WTC11 (cell line): ENCODE results near the gene MAP3K12. TPM values are rescaled to one million over a fixed set of nuclear protein-coding genes. Genes with fewer than 3 reads are reported as not detected.

ENCODE experiments used
- ATAC-seq: fragments of 200-7000 bp; cut with Tn5 transposase; 2 replicates; pipeline ENCODE4 v1.10.0; 2021; ENCODE audit warnings: mild to moderate bottlenecking, moderate library complexity
- CTCF ChIA-PET: fragments of 300-600 bp; sonication (Branson Sonifier 250); formaldehyde crosslinking; loops from one replicate; lab custom pipeline; 2021; ENCODE audit warnings: antibody characterized with exemption; lab: Charles Lee
- POLR2A ChIA-PET: fragments of 350-600 bp; sonication (Branson Sonifier 250); formaldehyde crosslinking; loops from one replicate; lab custom pipeline; 2021; ENCODE audit warnings: antibody characterized with exemption; lab: Charles Lee
- DNase-seq: peaks from one replicate; pipeline ENCODE4 v3.0.0; 2021; ENCODE audit warnings: low spot score
- H3K27ac Mint-ChIP-seq: 2 replicates; pipeline ENCODE4 v1.8.0; 2021; ENCODE audit warnings: mixed read lengths
- H3K27me3 Mint-ChIP-seq: 2 replicates; pipeline ENCODE4 v1.8.0; 2021; ENCODE audit warnings: low read depth, mild to moderate bottlenecking, moderate library complexity, mixed read lengths
- H3K36me3 Mint-ChIP-seq: 2 replicates; pipeline ENCODE4 v1.8.0; 2021; ENCODE audit warnings: mixed read lengths
- H3K4me1 Mint-ChIP-seq: 2 replicates; pipeline ENCODE4 v1.8.0; 2022; ENCODE audit warnings: mixed read lengths
- H3K4me3 Mint-ChIP-seq: 2 replicates; pipeline ENCODE4 v1.8.0; 2021; ENCODE audit warnings: mild to moderate bottlenecking, moderate library complexity, mixed read lengths
- H3K9me3 Mint-ChIP-seq: 2 replicates; pipeline ENCODE4 v1.8.0; 2021; ENCODE audit warnings: mixed read lengths
- AFF4 ChIP-seq: sonication (generic); formaldehyde crosslinking; IDR thresholded peaks from 2 replicates; pipeline ENCODE4 v1.8.1; 2023; ENCODE audit warnings: mild to moderate bottlenecking, missing genetic modification reagents, borderline replicate concordance
- AR ChIP-seq: fragments of 250-450 bp; sonication (Bioruptor Pico); IDR thresholded peaks from 2 replicates; pipeline ENCODE4 v1.9.0; 2021; ENCODE audit warnings: mild to moderate bottlenecking
- CTCF ChIP-seq: fragments of 200-600 bp; IDR thresholded peaks from 2 replicates; pipeline ENCODE4 v1.8.0; 2022; ENCODE audit warnings: antibody characterized with exemption
- ELF4 ChIP-seq: sonication (generic); formaldehyde crosslinking; IDR thresholded peaks from 2 replicates; pipeline ENCODE4 v1.8.1; 2022; ENCODE audit warnings: low read depth, mild to moderate bottlenecking, moderate library complexity, missing genetic modification reagents
- FOXJ3 ChIP-seq: sonication (generic); formaldehyde crosslinking; IDR thresholded peaks from 2 replicates; pipeline ENCODE4 v1.9.0; 2021; ENCODE audit warnings: missing genetic modification reagents, mild to moderate bottlenecking, borderline replicate concordance
- FOXP1 ChIP-seq: sonication (generic); formaldehyde crosslinking; IDR thresholded peaks from 2 replicates; pipeline ENCODE4 v1.8.0; 2022; ENCODE audit warnings: missing genetic modification reagents, mild to moderate bottlenecking, moderate library complexity, borderline replicate concordance
- JAZF1 ChIP-seq: fragments of 250-450 bp; sonication (Bioruptor Pico); IDR thresholded peaks from 2 replicates; pipeline ENCODE4 v1.9.0; 2021; ENCODE audit warnings: moderate library complexity, mild to moderate bottlenecking, inconsistent platforms
- MXD4 ChIP-seq: fragments of 250-450 bp; sonication (Bioruptor Pico); IDR thresholded peaks from 2 replicates; pipeline ENCODE4 v1.8.0; 2021; ENCODE audit warnings: mild to moderate bottlenecking, moderate library complexity, borderline replicate concordance
- PREB ChIP-seq: sonication (generic); formaldehyde crosslinking; IDR thresholded peaks from 2 replicates; pipeline ENCODE4 v1.8.1; 2022; ENCODE audit warnings: mild to moderate bottlenecking, missing genetic modification reagents, moderate library complexity, borderline replicate concordance
- USF2 ChIP-seq: sonication (generic); formaldehyde crosslinking; IDR thresholded peaks from 2 replicates; pipeline ENCODE4 v1.8.1; 2023; ENCODE audit warnings: mild to moderate bottlenecking, missing genetic modification reagents, moderate library complexity
- ZSCAN18 ChIP-seq: fragments of 250-450 bp; sonication (Bioruptor Pico); IDR thresholded peaks from 2 replicates; pipeline ENCODE4 v2.1.2; 2022; ENCODE audit warnings: mild to moderate bottlenecking, moderate library complexity
- total RNA-seq: library from RNA; stranded (reverse); gene quantifications from 3 replicates; pipeline ENCODE4 v1.2.3, GENCODE V29; 2021

The MAP3K12 gene
- total RNA-seq, 1 experiment from 2014 or later = 23.6 TPM

- no peak overlapping the region for H3K27ac Mint-ChIP-seq
- peaks cover 29% of the 10 kb centered on the region for H3K36me3 Mint-ChIP-seq
- ATAC-seq (no peak), DNase-seq (no peak)
- no peaks in the 10 kb centered on the region for H3K9me3 Mint-ChIP-seq
- H3K27me3 Mint-ChIP-seq = no peaks in the 10 kb centered on the region
- no peak overlapping the region for H3K4me3 Mint-ChIP-seq
- TF ChIP-seq CTCF (no peak), AR (no peak), FOXP1 (no peak)
- POLR2A ChIA-PET = no interaction called here
- CTCF ChIA-PET = interaction anchor here (1.1 to 1.4 kb wide), 2 partner anchors 10 to 11 kb away, joined by 3 to 6 read pairs; no protein-coding TSS in a partner anchor
- no peaks in the 10 kb centered on the region for H3K4me1 Mint-ChIP-seq
Measured at GRCh38 chr12:53532524-53533445, 33.5 kb upstream of the MAP3K12 start.

GRCh38 chr12:53532021-53532420 is 32.8 kb upstream of the MAP3K12 start:
- POLR2A ChIA-PET = no interaction called here
- Mint-ChIP-seq H3K27me3 (no peaks in the 10 kb centered on the region), H3K36me3 (peaks cover 26% of the 10 kb centered on the region), H3K4me3 (no peak overlapping the region), H3K4me1 (no peaks in the 10 kb centered on the region), H3K9me3 (no peaks in the 10 kb centered on the region)
- CTCF ChIA-PET = interaction anchor here (1.4 kb wide), 1 partner anchor 11 kb away, joined by 3 read pairs; no protein-coding TSS in a partner anchor
- TF ChIP-seq FOXJ3 (CRISPR knock-in tag) (no peak), JAZF1 (CRISPR knock-in tag) (no peak), AFF4 (no peak), ZSCAN18 (CRISPR knock-in tag) (no peak), USF2 (CRISPR knock-in tag) (no peak), PREB (no peak), ELF4 (CRISPR knock-in tag) (no peak), MXD4 (CRISPR knock-in tag) (no peak)
- TF ChIP-seq, all 79 proteins: peak for 0
- ATAC-seq (no peak), DNase-seq (no peak)
- no peak overlapping the region for H3K27ac Mint-ChIP-seq
